ENCODE measurements around the gene SYT6.
"Not testable (repeated sequence)": the region's sequence is repeated elsewhere in the genome, so short reads cannot be mapped to it uniquely, and the experiment has no call there.

Gene SYT6

DNA sequence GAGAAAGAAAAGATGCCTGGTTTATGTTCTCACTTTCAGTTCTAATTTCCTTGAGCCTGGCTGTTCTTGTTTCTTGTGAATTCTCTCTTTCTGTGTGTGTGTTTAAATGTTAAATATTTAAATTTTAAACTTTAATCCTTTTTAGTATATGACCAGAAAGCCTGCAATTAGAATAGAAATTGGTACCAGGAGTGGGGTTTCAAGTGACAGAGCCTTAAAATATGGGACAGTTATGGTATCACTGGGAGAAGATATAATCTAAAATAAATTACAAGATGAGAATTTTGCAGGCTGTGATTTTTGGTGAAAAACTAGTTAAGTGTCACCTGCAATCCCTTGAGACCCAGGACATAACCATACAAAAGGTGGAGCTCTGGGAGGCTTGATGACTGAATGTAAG is 81.4 kb downstream of the SYT6 start:
- DNase-seq (ENCODE audit: low read depth): no peak

DNA sequence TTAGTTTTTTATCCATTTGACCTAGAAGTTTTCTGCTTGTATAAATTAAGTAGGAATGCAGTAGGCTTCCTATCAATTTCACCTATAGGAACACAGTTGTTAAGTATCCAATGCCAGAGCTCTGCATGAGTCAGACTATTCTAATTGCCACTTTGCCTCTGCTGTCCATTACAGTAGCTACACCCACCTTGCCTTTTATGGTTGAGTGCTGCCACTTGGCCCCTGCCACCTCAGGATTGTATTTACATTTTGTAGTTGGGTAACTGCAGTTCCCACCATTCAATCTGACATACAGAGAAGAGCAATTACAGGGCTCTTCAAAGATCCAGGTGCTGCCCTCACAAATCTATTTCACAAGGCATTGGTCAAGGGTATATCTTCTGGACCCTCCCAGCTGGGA is 83.9 kb downstream of the SYT6 start:
- not testable (repeated sequence) for DNase-seq (ENCODE audit: low read depth)

DNA sequence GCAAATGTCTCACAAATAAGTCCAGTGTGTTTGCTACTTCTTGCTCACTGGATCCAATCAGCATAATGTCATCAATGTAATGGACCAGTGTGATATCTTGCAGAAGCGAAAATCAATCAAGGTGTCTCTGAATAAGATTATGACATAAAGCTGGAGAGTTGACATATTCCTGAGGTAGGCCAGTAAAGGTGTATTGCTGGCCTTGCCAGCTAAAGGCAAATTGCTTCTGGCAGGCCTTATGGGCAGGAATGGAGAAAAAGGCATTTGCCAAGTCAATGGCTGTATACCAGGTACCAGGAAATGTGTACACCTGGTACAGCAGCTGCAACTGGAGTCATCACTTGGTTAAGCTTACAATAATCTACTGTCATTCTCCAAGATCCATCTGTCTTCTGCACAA is 85.0 kb downstream of the SYT6 start:
- DNase-seq (ENCODE audit: low read depth): not testable (repeated sequence)

DNA sequence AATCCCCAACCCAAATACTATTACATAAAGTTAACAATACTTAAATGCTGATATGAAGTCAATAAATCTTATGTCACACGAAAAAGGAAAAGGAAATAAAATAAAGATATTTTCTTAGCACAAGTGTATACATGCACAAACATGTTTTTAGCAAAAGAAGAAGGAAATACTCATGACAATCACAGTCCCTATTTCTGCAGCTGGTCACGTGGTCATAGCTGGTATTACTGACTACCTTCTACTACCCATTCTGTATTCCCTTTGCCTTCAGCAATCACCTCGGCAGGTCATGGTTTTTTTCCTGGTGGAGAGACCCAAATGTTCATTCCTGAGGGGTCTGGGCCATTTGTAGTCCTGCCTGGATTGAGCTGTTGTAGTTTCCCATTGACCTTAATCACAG is 88.0 kb downstream of the SYT6 start:
- not testable (repeated sequence) for DNase-seq (ENCODE audit: low read depth)

DNA sequence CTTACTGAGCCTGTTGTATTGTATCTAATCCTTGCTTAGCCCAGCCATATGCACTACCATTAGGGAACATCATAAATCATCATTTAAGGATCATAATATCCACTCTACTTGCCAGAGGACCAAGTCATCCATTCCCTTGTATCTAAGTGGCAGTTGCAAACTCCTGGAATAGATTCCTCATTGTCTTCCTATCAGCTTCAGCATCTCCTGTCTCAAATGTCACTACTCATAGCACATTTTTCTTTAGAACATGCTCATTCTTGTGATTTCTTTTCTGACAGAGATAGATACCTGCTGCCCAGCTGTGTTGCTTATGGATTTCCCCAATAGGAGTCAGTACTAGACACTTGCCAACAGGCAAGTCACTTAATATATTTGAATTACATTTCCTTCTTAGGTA is 90.1 kb downstream of the SYT6 start:
- no peak for DNase-seq (ENCODE audit: low read depth)

DNA sequence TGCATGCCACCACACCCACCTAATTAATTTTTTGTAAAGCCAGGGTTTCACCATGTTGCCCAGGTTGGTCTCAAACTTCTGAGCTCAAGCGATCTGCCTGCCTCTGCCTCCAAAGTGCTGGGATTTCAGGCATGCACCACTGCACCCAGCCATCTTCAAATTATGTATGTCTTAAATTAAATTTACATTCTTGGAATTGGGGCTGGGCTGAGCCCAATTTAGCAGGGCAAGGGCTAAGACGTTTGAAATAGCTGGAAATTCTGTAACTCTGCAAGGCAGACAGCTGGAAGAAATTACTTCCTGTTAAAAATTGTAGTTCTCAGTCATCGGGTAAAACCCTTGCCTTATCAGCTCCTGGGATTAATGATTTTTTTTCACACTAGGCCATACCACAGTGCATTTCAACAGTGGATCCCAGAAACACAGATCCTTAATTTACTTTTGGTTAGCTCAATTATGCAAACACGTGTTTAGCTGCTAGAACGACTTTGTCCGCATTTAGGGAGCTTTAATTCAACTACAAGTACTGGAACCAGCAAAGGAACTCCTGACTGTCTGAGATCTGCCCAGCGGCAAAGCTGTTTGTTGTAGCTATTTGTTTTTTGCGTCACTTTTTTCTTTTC is 91.1 kb downstream of the SYT6 start:
- no peak for DNase-seq (ENCODE audit: low read depth)

DNA sequence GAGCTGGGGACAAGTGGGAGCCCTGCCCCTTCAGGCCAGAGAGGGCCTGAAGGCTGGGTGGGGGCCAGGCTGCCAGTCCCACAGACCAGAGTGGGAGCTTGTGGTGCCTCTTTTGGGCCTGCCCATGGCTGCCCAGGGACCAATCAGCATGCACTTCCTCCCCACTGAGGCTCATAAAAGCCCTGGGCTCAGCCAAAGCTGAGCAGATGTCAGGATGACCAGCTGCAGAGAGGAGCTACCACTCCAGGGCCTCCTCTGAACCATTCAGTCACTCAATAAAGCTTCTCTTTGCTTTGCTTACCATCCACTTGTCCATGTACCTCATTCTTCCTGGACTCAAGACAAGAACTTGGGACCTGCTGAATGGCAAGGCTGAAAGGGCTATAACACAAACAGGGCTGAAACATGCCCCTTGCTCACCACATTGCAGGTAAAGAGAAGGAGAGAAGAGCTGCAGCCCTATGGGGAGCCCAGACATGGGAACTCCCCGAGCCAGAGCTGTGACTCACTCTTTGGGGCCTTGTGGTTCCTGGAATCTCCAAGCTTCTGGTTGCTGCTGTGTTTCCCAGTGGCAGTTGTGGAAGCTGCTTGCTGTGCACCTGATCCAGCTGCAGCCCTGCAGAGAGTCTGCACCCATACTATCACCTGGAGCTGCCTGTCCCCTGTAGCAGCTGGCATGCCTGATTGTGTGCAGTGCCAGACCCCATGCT is 92.4 kb downstream of the SYT6 start:
- DNase-seq (ENCODE audit: low read depth): no peak

DNA sequence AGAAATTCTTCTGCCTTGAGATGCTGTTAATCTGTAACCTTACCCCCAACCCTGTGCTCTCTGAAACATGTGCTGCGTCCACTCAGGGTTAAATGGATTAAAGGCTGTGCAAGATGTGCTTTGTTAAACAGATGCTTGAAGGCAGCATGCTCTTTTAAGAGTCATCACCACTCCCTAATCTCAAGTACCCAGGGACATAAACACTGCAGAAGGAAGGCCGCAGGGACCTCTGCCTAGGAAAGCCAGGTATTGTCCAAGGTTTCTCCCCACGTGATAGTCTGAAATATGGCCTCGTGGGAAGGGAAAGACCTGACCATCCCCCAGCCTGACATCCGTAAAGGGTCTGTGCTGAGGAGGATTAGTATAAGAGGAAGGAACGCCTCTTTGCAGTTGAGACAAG is 95.4 kb downstream of the SYT6 start:
- not testable (repeated sequence) for DNase-seq (ENCODE audit: low read depth)

DNA sequence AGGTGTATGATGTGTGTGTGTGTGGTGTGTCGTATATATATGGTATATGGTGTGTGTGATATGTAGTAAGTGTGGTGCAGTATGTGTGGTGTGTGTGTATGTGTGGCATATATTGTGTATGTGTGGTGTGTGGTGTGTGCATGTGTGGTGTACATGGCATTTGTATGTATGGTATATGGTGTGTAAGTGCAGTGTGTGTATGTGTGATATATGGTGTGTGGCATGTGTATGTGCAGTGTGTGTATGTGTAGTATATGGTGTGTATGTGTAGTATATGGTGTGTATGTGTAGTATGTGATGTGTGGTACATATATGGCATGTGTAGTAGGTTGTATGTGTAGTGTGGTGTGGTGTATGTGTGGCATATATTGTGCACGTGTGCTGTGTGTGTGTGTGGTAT is 99.5 kb downstream of the SYT6 start:
- no peak for DNase-seq (ENCODE audit: low read depth)

DNA sequence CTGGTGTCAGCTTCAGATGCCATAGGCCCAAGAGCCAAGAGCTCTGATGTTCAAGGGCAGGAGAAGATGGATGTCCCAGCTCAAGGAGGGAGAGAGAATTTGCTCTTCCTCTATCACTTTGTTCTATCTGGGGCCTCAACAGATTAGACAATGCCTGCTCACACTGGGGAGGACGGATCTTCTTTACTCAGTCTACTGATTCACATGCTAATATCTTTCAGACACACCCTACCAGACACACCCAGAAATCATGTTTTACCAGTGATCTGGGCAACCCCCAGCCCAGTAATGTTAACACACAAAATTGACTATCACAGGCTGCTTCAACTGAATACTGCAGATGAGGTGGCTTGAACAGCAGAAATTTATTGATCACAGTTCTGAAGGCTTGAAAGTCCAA is 105.4 kb downstream of the SYT6 start:
- DNase-seq (ENCODE audit: low read depth): no peak

DNA sequence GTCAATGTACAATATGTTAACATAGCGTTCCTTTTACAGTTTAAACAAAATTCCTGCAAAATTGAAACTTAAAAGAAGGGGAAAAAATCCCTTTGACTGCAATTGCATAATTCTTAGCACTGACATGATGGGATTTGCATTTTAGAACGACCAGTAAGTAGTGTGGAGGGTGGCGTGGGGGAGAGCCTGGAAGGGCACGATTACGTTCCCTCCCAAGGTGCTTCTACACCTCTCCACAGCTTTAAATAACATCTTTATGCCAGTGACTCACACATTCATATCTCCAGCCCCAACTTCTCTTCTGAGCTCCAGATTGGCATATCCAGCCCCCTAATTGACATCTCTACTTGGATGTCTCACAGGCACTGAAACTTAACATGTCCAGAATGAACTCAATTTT is 110.1 kb downstream of the SYT6 start:
- DNase-seq (ENCODE audit: low read depth): no peak

DNA sequence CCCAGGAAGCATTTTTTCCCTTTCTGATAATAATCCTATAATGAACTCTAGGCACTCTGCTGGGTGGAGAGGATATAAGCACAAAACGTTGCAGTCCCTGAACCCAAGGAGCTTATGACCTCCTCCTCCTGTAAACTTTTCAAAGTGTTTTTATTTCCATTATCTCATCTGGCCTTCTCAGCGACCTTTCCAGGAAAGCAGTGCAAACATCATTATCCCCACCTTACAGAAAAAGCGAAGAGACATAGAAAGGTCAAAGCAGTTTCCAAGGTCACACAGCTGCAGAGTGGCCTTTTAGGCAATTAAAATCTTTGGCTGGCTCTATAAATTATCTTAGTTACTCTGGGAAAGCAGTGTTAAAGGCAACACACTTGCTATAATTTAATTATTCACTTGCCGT is 110.6 kb downstream of the SYT6 start:
- DNase-seq (ENCODE audit: low read depth): no peak

DNA sequence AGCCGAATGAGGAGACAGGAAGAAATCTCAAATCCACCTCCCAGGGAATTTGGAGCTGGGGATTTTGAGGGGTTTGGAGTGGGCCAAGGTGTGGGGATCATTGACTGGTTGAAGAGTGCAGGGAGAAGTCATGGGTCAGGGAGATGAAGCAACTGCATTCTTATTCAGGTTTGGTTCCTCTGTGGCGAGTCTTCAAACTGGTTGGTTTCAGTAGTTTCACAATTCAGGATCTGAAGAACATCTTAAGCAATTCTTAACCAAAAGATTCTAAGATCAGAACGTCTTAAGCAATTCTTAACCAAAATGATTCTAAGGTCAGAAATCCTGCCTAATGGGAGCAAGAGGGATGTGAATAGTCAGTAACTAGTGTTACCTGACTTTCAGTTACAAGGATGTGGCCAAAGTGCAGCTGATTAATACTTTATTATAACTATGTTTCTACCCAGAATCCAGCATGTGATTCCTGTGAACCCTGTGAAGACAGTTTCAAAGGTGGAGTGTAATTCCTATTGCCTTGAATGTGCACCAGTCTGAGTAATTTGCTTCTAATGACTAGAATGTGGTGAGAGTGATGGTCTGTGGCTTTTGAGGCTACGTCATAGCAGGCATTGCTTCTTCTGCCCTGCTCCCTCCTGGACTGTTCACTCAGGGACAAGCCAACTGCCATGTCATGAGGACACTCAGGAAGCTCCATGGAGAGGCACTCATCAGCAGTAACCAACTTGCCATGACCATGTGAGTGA is 113.2 kb downstream of the SYT6 start:
- no peak for DNase-seq (ENCODE audit: low read depth)
